HEK293 (cell line): ENCODE results near the gene OR9I1.

Experiments used
- CTCF ChIA-PET: fragments of 350-600 bp; formaldehyde crosslinking; extraction: SDS; loops from one replicate; lab custom pipeline; 2021; ENCODE audit warnings: antibody characterized with exemption; lab: Yijun Ruan, JAX
- POLR2A ChIA-PET: fragments of 300-600 bp; formaldehyde crosslinking; extraction: SDS; loops from one replicate; lab custom pipeline; 2020; ENCODE audit warnings: antibody characterized with exemption, inconsistent platforms; lab: Yijun Ruan, JAX
- H3K27ac ChIP-seq: fragments of 200-500 bp; sonication (Bioruptor generic); 2 replicates; pipeline ENCODE4 v1.5.1; 2014; ENCODE audit warnings: low read depth, low read length, control low read depth, inconsistent platforms; ENCODE audit errors: extremely low read depth
- H3K36me3 ChIP-seq, 2 experiments: fragments of 200-500 bp in 1 of 2; sonication (Bioruptor generic) in 1 of 2; 1 replicate in 1 of 2; 2 replicates in 1 of 2; pipeline ENCODE4 v1.5.1; 2014 to 2017; ENCODE audit warnings: inconsistent platforms in 2 of 2, low read length in 2 of 2; ENCODE audit not compliant: control insufficient read depth in 2 of 2, insufficient read depth in 1 of 2
- H3K4me1 ChIP-seq: fragments of 200-500 bp; sonication (Bioruptor generic); 2 replicates; pipeline ENCODE4 v1.5.1; 2014; ENCODE audit warnings: mild to moderate bottlenecking, low read length, inconsistent platforms; ENCODE audit not compliant: control insufficient read depth, insufficient read depth
- H3K4me3 ChIP-seq: 2 replicates; pipeline ENCODE4 v1.5.1; 2011; ENCODE audit warnings: low read depth, mild to moderate bottlenecking, control low read depth, low read length, moderate library complexity
- H3K9me3 ChIP-seq: fragments of 200-500 bp; sonication (Bioruptor generic); 2 replicates; pipeline ENCODE4 v1.5.1; 2014; ENCODE audit warnings: low read depth, low read length, inconsistent platforms; ENCODE audit not compliant: control insufficient read depth, insufficient read depth
- SALL2 ChIP-seq: fragments of 450-650 bp; formaldehyde crosslinking; IDR thresholded peaks from 2 replicates; pipeline ENCODE4 v1.5.0; 2017; ENCODE audit warnings: missing biosample characterization, mild to moderate bottlenecking, missing genetic modification characterization, borderline replicate concordance
- SCRT2 ChIP-seq: fragments of 450-650 bp; formaldehyde crosslinking; IDR thresholded peaks from 2 replicates; pipeline ENCODE4 v1.5.1; 2016; ENCODE audit warnings: missing biosample characterization, missing genetic modification characterization
- TCF7L2 ChIP-seq: IDR thresholded peaks from 2 replicates; pipeline ENCODE4 v1.6.1; 2011; ENCODE audit warnings: low read depth, mild to moderate bottlenecking, inconsistent platforms, low read length, moderate library complexity, borderline replicate concordance
- ZBTB1 ChIP-seq: fragments of 450-650 bp; formaldehyde crosslinking; IDR thresholded peaks from 2 replicates; pipeline ENCODE4 v1.5.1; 2016; ENCODE audit warnings: missing biosample characterization, missing genetic modification characterization
- ZBTB17 ChIP-seq: fragments of 450-650 bp; formaldehyde crosslinking; IDR thresholded peaks from 2 replicates; pipeline ENCODE4 v1.5.1; 2016; ENCODE audit warnings: missing biosample characterization, missing genetic modification characterization
- ZBTB48 ChIP-seq: fragments of 450-650 bp; formaldehyde crosslinking; IDR thresholded peaks from 2 replicates; pipeline ENCODE4 v1.5.1; 2016; ENCODE audit warnings: missing biosample characterization, missing genetic modification characterization
- ZBTB7A ChIP-seq: fragments of 450-650 bp; formaldehyde crosslinking; IDR thresholded peaks from 2 replicates; pipeline ENCODE4 v1.5.1; 2016; ENCODE audit warnings: low read depth, missing biosample characterization, missing genetic modification characterization
- ZIC2 ChIP-seq: fragments of 450-650 bp; formaldehyde crosslinking; IDR thresholded peaks from 2 replicates; pipeline ENCODE4 v1.5.1; 2016; ENCODE audit warnings: missing biosample characterization, missing genetic modification characterization
- ZNF157 ChIP-seq: fragments of 450-650 bp; formaldehyde crosslinking; IDR thresholded peaks from 2 replicates; pipeline ENCODE4 v1.5.1; 2016; ENCODE audit warnings: missing biosample characterization, missing genetic modification characterization
- ZNF19 ChIP-seq: fragments of 450-650 bp; formaldehyde crosslinking; IDR thresholded peaks from 2 replicates; pipeline ENCODE4; 2016; ENCODE audit warnings: missing biosample characterization, missing genetic modification characterization, low read depth
- ZNF2 ChIP-seq: fragments of 450-650 bp; formaldehyde crosslinking; IDR thresholded peaks from 2 replicates; pipeline ENCODE4 v1.5.1; 2016; ENCODE audit warnings: missing biosample characterization, missing genetic modification characterization
- ZNF221 ChIP-seq: fragments of 450-650 bp; formaldehyde crosslinking; IDR thresholded peaks from 2 replicates; pipeline ENCODE4 v1.5.1; 2017; ENCODE audit warnings: missing biosample characterization, missing genetic modification characterization, borderline replicate concordance
- ZNF223 ChIP-seq: fragments of 450-650 bp; formaldehyde crosslinking; IDR thresholded peaks from 2 replicates; pipeline ENCODE4 v1.5.1; 2016; ENCODE audit warnings: missing biosample characterization, missing genetic modification characterization
- ZNF239 ChIP-seq: fragments of 450-650 bp; formaldehyde crosslinking; IDR thresholded peaks from 2 replicates; pipeline ENCODE4 v1.5.1; 2016; ENCODE audit warnings: missing biosample characterization, missing genetic modification characterization
- ZNF302 ChIP-seq: fragments of 450-650 bp; formaldehyde crosslinking; IDR thresholded peaks from 2 replicates; pipeline ENCODE4 v1.5.1; 2016; ENCODE audit warnings: missing biosample characterization, missing genetic modification characterization, low read depth
- ZNF350 ChIP-seq: fragments of 450-650 bp; formaldehyde crosslinking; IDR thresholded peaks from 2 replicates; pipeline ENCODE4 v1.5.0; 2017; ENCODE audit warnings: missing biosample characterization, mild to moderate bottlenecking, missing genetic modification characterization
- ZNF426 ChIP-seq: fragments of 450-650 bp; formaldehyde crosslinking; IDR thresholded peaks from 2 replicates; pipeline ENCODE4 v1.5.1; 2017; ENCODE audit warnings: missing biosample characterization, missing genetic modification characterization, mild to moderate bottlenecking, inconsistent platforms, moderate library complexity
- ZNF521 ChIP-seq: fragments of 450-650 bp; formaldehyde crosslinking; IDR thresholded peaks from 2 replicates; pipeline ENCODE4 v1.5.1; 2017; ENCODE audit warnings: missing biosample characterization, mild to moderate bottlenecking, missing genetic modification characterization
- ZNF555 ChIP-seq: fragments of 450-650 bp; formaldehyde crosslinking; conservative IDR thresholded peaks from 2 replicates; pipeline ENCODE4 v1.5.1; 2017; ENCODE audit warnings: missing biosample characterization, mild to moderate bottlenecking, missing genetic modification characterization, inconsistent platforms
- ZNF558 ChIP-seq: fragments of 450-650 bp; formaldehyde crosslinking; IDR thresholded peaks from 2 replicates; pipeline ENCODE4 v1.5.1; 2016; ENCODE audit warnings: missing biosample characterization, missing genetic modification characterization
- ZNF596 ChIP-seq: fragments of 450-650 bp; IDR thresholded peaks from 2 replicates; pipeline ENCODE4 v1.5.0; 2018; ENCODE audit warnings: missing biosample characterization, mild to moderate bottlenecking, missing genetic modification characterization, moderate library complexity
- ZNF626 ChIP-seq: fragments of 450-650 bp; sonication (Bioruptor Pico); formaldehyde crosslinking; IDR thresholded peaks from 2 replicates; pipeline ENCODE4 v1.5.1; 2018; ENCODE audit warnings: missing biosample characterization, missing genetic modification characterization, inconsistent platforms
- ZNF701 ChIP-seq: fragments of 450-650 bp; formaldehyde crosslinking; IDR thresholded peaks from 2 replicates; pipeline ENCODE4 v1.5.1; 2016; ENCODE audit warnings: missing biosample characterization, missing genetic modification characterization
- ZNF768 ChIP-seq: fragments of 450-650 bp; formaldehyde crosslinking; IDR thresholded peaks from 2 replicates; pipeline ENCODE4 v1.5.1; 2018; ENCODE audit warnings: missing biosample characterization, mild to moderate bottlenecking, missing genetic modification characterization
- ZNF777 ChIP-seq: fragments of 450-650 bp; formaldehyde crosslinking; IDR thresholded peaks from 2 replicates; pipeline ENCODE4 v1.5.1; 2017; ENCODE audit warnings: missing biosample characterization, missing genetic modification characterization, borderline replicate concordance
- ZSCAN23 ChIP-seq: fragments of 450-650 bp; formaldehyde crosslinking; IDR thresholded peaks from 2 replicates; pipeline ENCODE4 v1.5.1; 2016; ENCODE audit warnings: missing biosample characterization, missing genetic modification characterization
- ZXDB ChIP-seq: fragments of 450-650 bp; formaldehyde crosslinking; IDR thresholded peaks from 2 replicates; pipeline ENCODE4 v1.5.1; 2016; ENCODE audit warnings: missing biosample characterization, missing genetic modification characterization
- TF ChIP-seq, protein P1 (sequence below): fragments of 450-650 bp; formaldehyde crosslinking; IDR thresholded peaks from 2 replicates; pipeline ENCODE4 v1.5.1; 2016; ENCODE audit warnings: missing biosample characterization, missing genetic modification characterization
- TF ChIP-seq, protein P2 (sequence below): fragments of 450-650 bp; formaldehyde crosslinking; IDR thresholded peaks from 2 replicates; pipeline ENCODE4 v1.5.1; 2016; ENCODE audit warnings: missing biosample characterization, missing genetic modification characterization

OR9I1 gene

DNA sequence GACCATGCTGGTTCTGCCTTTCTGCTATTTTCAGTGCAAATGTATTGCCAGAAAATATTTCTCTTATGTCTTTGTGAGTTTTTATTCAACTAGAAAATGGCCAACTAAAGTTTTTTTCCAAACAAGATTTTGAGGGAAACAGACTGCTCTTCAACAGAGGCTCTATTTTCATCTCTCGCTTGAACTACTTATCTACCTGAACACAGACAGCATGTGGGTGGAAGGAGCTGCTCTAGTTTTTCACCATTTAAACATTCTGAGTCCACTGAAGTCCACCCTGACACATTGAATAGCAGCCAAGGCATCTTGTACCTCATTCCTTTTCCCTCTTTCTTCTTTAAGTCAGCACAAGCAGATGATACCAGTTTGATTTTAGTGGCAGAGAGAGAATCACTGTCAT is 9.8 kb upstream of the OR9I1 start:
- H3K4me3 ChIP-seq = no peak overlapping the region
- CTCF ChIA-PET = no interaction called here
- no peaks in the 10 kb centered on the region for H3K9me3 ChIP-seq
- POLR2A ChIA-PET = no interaction called here
- no peak overlapping the region for H3K27ac ChIP-seq
- H3K4me1 ChIP-seq = no peaks in the 10 kb centered on the region
- no peaks in the 10 kb centered on the region for H3K36me3 ChIP-seq
- TF ChIP-seq ZNF555 (tag by site-specific recombination) = no peak
- TF ChIP-seq ZIC2 (tag by site-specific recombination) = no peak
- no peak for TF ChIP-seq ZNF19
- no peak for TF ChIP-seq ZNF768 (tag by site-specific recombination)
- TF ChIP-seq ZNF2 (tag by site-specific recombination) = no peak
- TF ChIP-seq, protein P1, sequence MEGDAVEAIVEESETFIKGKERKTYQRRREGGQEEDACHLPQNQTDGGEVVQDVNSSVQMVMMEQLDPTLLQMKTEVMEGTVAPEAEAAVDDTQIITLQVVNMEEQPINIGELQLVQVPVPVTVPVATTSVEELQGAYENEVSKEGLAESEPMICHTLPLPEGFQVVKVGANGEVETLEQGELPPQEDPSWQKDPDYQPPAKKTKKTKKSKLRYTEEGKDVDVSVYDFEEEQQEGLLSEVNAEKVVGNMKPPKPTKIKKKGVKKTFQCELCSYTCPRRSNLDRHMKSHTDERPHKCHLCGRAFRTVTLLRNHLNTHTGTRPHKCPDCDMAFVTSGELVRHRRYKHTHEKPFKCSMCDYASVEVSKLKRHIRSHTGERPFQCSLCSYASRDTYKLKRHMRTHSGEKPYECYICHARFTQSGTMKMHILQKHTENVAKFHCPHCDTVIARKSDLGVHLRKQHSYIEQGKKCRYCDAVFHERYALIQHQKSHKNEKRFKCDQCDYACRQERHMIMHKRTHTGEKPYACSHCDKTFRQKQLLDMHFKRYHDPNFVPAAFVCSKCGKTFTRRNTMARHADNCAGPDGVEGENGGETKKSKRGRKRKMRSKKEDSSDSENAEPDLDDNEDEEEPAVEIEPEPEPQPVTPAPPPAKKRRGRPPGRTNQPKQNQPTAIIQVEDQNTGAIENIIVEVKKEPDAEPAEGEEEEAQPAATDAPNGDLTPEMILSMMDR (tag by site-specific recombination) = no peak
- no peak for TF ChIP-seq ZNF221
- TF ChIP-seq ZNF521 (tag by site-specific recombination) = no peak
- no peak for TF ChIP-seq ZNF701 (tag by site-specific recombination)
- TF ChIP-seq ZXDB (tag by site-specific recombination) = no peak
- TF ChIP-seq ZBTB17 (tag by site-specific recombination) = no peak

DNA sequence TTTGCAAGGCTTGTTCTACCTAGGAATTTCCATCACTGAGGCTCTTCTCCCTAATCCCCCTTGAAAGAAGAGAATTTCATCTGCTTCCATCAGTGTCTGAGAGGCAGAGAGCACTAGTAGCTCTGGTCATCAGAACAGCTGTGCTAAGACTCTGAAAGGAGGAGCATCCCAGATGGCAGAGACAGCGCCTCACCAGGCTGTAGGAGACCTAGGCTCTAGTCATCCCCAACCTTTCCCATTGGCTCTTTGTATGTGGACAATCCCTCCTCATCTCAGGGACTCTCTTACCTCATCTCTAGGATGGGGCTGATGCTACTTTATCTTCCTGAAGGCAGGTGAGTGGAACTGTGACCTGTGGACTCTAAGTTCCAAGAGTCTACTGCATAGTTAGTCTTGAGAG is 8.8 kb upstream of the OR9I1 start:
- Histone ChIP-seq H3K4me1 (no peaks in the 10 kb centered on the region), H3K4me3 (no peak overlapping the region), H3K9me3 (no peaks in the 10 kb centered on the region), H3K27ac (no peak overlapping the region), H3K36me3 (no peaks in the 10 kb centered on the region)
- TF ChIP-seq ZBTB7A = no peak
- ChIA-PET CTCF (no interaction called here), POLR2A (no interaction called here)

DNA sequence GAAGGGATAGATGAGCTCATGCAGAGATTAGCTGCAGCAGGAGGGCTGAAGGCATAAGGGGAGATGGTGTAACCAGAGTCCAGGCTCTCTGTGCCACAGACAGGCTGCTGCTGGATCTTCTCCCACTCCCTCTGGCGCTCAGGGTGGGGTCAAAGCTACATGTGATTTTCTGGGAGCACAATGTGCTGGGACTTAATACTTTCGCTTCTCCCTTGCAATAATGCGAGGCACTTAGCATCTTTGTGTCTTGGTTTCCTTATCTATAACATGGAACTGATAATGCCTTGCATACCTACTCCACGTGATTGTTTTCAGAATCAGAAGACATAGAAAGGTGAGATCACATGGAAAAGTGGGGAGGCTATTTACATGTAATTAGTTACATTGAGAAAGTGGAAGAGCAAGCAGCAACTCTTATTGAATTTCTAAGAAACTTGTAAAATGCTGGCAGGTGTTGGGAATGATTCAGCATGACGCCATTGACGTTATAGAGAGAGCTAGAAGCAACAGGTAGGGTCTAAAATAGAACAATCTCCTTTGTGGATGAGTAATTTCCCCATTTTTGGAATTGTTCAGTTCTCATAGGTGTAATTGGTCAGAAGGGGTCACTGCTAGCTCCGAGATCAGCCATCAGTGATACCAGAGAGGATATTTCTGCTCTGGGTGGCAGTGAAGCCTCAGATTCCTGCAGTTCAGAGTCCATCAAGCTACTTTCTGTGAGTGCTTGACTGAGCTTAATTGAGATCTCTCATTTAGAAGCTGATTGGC is 8.2 kb upstream of the OR9I1 start:
- no peaks in the 10 kb centered on the region for H3K36me3 ChIP-seq
- POLR2A ChIA-PET = no interaction called here
- no peaks in the 10 kb centered on the region for H3K4me1 ChIP-seq
- no peak for TF ChIP-seq ZNF2 (tag by site-specific recombination)
- peak; percentile 51 for TF ChIP-seq SCRT2 (tag by site-specific recombination)
- CTCF ChIA-PET = interaction anchor here (0.6 kb wide), 2 partner anchors 497 to 1072 kb away, joined by 3 read pairs; no protein-coding TSS in a partner anchor
- H3K9me3 ChIP-seq = no peaks in the 10 kb centered on the region
- H3K27ac ChIP-seq = no peak overlapping the region
- no peak overlapping the region for H3K4me3 ChIP-seq

DNA sequence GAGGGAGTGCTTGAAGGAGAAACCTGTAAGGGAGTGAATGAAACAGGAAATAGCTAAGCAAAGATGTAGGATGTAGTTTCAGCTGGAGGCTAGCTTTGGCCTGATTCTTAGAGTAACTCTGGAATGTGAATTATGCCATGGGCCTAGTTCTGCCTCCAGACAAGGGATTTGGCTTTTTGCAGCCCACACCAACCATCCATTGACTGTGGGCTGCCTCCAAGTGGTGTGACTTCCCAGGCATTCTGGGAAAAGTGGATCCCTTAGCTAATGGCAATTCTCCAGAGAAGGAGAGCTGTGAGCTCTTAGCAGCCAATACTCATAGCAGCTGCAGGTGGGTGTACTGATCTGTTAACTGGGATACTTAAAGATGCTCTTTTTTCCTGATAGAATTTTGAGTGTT is 2.0 kb upstream of the OR9I1 start:
- H3K27ac ChIP-seq = no peak overlapping the region
- no peaks in the 10 kb centered on the region for H3K4me1 ChIP-seq
- H3K36me3 ChIP-seq = no peaks in the 10 kb centered on the region
- no peaks in the 10 kb centered on the region for H3K9me3 ChIP-seq
- H3K4me3 ChIP-seq = no peak overlapping the region
- ChIA-PET CTCF (no interaction called here), POLR2A (no interaction called here)
- TF ChIP-seq ZNF350 = no peak
- no peak for TF ChIP-seq ZNF223 (tag by site-specific recombination)
- no peak for TF ChIP-seq ZBTB48
- TF ChIP-seq ZSCAN23 = no peak
- TF ChIP-seq ZNF558 (tag by site-specific recombination) = no peak
- no peak for TF ChIP-seq ZNF426
- TF ChIP-seq SALL2 (tag by site-specific recombination) = no peak
- no peak for TF ChIP-seq ZNF777 (tag by site-specific recombination)
- no peak for TF ChIP-seq ZNF302 (tag by site-specific recombination)
- no peak for TF ChIP-seq ZBTB7A
- no peak for TF ChIP-seq TCF7L2
- no peak for TF ChIP-seq ZNF239 (tag by site-specific recombination)
- TF ChIP-seq ZNF626 (tag by site-specific recombination) = no peak
- TF ChIP-seq ZBTB1 (tag by site-specific recombination) = no peak
- TF ChIP-seq ZNF596 = no peak
- TF ChIP-seq, protein P2, sequence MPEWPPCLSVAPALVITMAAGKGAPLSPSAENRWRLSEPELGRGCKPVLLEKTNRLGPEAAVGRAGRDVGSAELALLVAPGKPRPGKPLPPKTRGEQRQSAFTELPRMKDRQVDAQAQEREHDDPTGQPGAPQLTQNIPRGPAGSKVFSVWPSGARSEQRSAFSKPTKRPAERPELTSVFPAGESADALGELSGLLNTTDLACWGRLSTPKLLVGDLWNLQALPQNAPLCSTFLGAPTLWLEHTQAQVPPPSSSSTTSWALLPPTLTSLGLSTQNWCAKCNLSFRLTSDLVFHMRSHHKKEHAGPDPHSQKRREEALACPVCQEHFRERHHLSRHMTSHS (tag by site-specific recombination) = no peak
- TF ChIP-seq ZNF157 (tag by site-specific recombination) = no peak
